Stimulated activated naive CD4-positive, alpha-beta T cell treated with Interleukin-2 at 50 U/mL for 16 hours (primary cell): ENCODE measurements around the gene PRSS56.

Source experiments
- DNase-seq: peaks from one replicate; lab custom pipeline; 2025; lab: John Stamatoyannopoulos, UW

PRSS56 gene

DNA sequence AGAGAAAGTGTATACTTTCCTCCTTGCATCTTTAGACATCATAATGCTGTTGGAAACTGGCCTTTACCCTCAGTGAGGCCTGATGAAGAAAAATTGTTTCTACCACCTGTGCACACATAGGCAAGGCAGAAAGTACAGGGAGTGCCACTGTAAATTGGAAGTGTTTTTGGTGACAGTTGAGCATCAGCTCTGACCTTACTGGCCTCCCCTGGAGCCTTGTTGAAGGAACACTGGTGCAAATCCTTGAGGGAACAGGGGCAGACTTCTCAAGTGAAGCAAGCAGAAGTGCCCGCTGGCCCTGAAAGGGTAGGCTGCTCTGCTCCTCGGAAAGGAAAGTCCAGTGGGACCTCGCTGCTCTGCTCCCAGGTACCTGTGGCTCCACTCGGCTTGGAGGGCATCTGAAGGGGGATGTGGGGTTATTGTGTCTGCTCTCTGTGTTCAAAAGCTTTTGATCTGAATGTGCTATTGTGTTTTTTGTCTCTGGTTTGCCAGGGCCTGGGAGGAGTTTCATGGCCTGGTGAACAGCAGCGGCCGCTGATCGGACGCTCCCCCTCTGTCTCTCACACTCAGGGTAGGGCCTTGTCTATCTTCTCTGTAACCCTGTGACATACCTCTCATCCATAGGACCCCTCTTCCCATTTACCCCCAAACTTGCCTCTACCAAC, 53.7 kb downstream of the PRSS56 start:
- DNase-seq, result no peak

DNA sequence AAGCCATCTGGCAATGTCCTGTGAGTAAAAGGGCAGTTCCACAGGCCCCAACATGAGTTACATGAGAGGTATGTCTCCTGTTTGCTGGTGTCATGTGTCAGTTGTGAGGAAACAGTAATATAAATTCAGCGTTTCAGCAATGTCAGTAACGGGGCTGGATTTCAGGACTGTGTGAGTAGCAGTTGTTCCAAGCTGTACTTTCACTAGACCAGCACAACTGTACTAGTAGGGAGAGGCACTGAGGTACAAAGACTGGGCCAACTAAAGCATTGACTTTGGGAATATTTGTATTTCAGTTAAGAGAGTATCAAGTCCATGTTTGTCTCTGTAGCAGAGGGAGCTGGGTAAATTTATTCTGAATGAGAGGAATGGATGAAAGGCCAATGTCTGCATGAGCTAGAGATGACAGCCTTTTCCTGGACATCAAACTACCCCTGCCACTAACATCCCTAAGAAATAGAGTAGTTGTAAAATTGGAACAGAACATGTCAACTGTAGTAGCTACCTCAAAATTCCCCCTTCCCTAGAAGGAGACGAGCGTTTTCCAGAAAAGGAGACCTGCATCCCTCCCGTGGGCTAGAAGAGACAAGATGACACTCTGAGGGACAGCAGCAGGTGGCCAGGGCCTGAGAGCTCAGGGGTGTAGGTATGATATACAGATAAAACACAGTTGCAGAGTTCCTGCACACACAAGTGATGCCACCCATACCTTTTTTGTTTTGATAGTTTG, 54.7 kb downstream of the PRSS56 start:
- no peak for DNase-seq
